ENCODE data around the gene SIPA1L3.

DNA sequence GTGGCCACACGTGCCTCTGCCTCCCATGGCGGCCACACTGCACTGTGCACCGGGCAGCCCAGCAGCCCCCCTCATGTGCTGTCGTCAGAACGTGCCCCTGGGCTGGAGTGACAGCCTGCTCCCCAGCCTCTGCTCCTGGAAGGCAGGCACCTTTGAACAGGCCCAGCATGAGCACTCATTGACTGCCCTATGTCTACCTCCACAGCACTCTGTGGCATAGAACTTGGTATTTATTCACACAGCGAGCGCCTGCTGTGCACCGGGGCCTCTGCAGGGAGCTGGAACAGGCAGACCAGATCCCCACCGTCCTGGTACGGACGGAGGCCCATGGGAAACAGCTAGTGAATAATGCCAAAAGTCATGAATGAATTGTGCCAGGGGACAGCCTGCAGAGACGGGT is 263.3 kb downstream of the SIPA1L3 start:
- no peak for TF ChIP-seq EP300 (IDR thresholded peaks at IDR 0.05)
- no peak for TF ChIP-seq POLR2A (IDR thresholded peaks at IDR 0.05)
- TF ChIP-seq, protein P1, sequence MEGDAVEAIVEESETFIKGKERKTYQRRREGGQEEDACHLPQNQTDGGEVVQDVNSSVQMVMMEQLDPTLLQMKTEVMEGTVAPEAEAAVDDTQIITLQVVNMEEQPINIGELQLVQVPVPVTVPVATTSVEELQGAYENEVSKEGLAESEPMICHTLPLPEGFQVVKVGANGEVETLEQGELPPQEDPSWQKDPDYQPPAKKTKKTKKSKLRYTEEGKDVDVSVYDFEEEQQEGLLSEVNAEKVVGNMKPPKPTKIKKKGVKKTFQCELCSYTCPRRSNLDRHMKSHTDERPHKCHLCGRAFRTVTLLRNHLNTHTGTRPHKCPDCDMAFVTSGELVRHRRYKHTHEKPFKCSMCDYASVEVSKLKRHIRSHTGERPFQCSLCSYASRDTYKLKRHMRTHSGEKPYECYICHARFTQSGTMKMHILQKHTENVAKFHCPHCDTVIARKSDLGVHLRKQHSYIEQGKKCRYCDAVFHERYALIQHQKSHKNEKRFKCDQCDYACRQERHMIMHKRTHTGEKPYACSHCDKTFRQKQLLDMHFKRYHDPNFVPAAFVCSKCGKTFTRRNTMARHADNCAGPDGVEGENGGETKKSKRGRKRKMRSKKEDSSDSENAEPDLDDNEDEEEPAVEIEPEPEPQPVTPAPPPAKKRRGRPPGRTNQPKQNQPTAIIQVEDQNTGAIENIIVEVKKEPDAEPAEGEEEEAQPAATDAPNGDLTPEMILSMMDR (IDR thresholded peaks at IDR 0.05) = no peak
- TF ChIP-seq POLR2AphosphoS5 (IDR thresholded peaks at IDR 0.05) = no peak
